Measurements from ENCODE around the gene CKMT2. TPM values are rescaled to one million over a fixed set of nuclear protein-coding genes. Genes with fewer than 3 reads are reported as not detected.
A peak's percentile ranks its signal among the peaks of the same experiment; 100 is the strongest.

Gene CKMT2
- total RNA-seq, 1 donor from 2014 or later, result 0.78 TPM

DNA sequence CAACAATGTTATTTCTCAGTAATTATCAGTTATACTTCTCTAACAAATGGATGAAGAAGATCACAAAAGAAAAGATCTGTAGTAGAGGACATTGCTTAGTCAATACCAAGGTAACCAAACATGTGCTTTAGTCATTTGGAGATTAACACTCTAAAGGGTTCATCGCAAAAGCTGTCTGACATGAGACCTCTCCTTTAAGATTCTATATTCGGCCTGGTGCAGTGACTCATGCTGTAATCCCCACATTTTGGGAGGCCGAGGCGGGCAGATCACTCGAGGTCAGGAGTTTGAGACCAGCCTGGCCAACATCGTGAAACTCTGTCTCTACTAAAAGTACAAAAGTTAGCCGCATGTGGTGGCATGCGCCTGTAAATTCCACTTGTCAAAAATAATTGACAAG, 18.3 kb upstream of the CKMT2 start:
- no peak for ATAC-seq
- DNase-seq (ENCODE audit: low spot score), result no peak

DNA sequence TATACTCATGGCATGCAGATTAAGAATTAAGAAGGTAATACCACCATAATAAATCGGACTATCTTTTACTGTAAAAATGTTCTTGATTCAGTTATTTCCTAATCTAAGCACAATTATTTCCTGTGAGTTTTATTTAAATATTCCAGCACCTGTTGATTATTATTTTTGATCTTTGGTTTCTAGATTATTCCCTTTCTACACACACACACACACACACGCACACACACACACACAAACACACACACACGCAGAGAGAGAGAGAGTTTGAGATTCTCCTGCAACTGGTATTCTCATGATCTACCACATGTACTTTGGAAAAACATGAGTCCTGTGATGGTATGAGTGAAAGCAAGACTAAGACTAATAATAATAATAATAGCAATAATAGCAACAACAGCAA, 17.0 kb upstream of the CKMT2 start:
- ATAC-seq (no peak), DNase-seq (ENCODE audit: low spot score) (no peak)

DNA sequence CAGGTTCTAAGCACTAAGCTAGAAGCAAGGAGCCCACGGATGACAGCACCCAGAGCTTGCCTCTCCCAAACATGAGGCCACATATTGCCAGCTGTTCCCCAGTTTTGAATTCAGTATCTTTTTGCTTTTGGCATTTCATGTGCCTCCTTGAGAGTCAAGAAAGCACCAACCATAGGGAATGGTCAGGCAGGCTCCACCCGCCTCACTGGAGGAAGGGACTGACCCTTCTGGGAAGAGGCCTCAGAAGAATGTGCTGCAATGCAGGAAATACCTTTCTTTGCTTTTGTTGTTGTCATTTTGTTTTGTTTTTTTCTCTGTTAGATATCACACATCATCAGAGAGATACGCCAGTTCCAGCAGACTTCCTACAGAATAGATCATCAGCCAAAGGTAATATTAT, 13.7 kb upstream of the CKMT2 start:
- ATAC-seq (no peak), DNase-seq (ENCODE audit: low spot score) (no peak)

DNA sequence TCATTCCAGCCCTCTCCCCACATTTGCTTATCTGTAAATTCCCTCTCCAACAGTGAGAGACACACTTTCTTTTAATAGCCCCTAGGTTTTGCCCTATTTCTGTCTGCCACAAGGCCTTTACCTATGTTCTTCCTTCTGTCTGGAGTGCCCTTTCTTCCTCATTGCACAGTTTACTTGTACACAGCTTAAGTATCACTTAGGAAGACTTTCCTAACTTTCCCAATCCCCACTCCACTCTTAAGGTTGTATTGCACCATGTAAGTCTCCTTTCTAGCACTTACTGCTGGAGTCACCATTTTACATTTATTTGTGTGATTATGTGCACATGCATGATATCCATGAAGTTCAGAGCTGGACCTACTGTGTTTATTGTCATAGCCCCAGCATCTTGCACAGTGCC, 10.8 kb upstream of the CKMT2 start:
- no peak for DNase-seq (ENCODE audit: low spot score)
- no peak for ATAC-seq

DNA sequence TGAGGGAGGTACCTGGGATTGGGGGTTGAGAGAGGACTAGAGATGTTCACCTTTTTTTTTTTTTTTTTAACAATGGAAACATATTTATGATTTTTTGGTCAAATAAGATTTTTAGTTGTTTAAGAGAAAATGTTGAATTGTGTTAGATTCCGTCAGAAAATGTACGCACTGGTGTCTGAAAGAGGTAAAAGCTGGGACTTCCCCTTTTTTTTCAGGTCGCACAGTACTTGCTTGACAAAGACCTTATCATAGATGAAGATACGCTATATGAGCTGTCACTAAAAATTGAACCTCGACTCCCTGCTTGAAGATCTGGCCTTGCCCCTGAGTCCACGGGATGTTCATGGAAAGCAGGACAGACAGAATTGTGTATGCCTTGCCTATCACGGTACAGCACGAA, 7.7 kb upstream of the CKMT2 start:
- DNase-seq (ENCODE audit: low spot score) (no peak), ATAC-seq (no peak)

DNA sequence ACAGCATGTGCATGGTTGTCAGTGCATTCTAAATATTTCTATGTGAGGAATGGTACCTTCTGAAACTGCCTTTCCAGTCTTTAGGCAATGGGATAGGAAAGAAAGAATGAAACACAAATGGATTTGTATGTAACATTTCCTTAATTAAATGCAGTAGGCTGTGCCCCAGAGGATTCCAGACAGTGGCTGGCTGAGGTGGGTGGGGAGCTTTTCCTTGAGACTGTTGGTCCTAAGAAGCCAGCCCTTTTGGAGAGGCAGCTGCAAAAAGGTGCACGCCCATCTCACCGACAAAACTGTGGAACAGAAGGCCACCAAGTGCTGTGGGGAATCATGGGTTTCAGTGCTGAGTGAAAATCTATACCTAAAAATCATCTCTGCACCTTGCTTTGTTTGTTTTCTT, 6.8 kb upstream of the CKMT2 start:
- ATAC-seq, result no peak
- no peak for DNase-seq (ENCODE audit: low spot score)

DNA sequence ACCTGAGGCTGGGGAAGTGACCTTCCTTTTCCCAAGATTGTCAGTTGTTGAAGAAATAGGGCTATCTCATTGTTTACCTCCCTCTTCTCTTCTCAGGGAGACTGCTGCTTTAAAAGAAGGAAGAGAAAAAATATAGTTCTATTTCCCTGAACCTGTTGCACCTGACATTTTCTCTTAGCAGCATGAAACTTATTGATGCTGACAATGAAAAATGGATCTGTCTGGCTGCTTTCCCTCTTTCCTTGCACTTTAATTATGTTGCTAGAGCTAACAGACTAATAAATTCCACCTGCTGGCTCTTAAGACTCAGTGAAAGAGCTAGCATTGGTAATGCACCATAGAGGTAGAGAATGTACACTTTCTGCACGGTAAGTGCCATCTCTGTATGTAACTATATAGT, 6.2 kb upstream of the CKMT2 start:
- ATAC-seq, result no peak

DNA sequence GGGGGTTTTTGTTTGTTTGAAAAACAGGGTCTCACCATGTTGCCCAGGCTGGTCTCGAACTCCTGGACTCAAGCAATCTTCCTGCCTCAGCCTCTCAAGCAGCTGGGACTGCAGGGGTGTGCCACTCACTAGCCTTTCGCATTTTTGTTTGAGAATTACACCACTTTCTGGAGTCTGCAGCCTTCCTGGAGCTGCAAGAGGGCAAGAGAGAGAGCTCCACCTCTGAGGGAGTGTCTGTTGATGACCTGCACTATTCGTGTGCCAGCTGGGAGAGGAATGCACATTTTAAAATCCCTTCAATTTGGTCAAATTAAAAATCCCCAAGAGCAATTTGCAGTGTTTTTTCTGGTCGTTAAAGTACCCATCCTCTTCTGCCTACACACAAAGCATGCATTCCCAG, 5.0 kb upstream of the CKMT2 start:
- DNase-seq (ENCODE audit: low spot score) (no peak), ATAC-seq (peak; percentile 52)

More for the DNA sequence above, 6.2 kb upstream of the CKMT2 start:
- no peak for DNase-seq (ENCODE audit: low spot score)

DNA sequence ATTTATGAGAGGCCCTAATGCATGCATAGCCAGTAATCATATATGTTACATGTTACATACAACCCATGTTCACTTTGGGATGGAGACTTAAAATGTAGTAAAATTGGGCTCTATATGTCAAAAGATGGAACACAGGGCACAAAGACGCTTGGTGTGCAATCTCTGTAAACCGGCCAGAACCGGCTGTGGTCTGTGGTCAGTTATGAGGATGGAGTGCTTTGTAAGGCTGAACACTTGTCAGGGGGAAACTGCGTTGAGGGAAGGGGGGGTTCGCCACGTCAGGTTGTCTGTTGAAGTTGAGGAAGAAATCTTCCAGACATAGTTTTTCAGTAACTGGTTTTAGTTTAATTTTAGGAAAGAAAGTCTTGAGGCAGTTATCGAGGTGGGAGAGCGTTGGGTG, 2.7 kb upstream of the CKMT2 start:
- ATAC-seq (no peak), DNase-seq (ENCODE audit: low spot score) (no peak)

DNA sequence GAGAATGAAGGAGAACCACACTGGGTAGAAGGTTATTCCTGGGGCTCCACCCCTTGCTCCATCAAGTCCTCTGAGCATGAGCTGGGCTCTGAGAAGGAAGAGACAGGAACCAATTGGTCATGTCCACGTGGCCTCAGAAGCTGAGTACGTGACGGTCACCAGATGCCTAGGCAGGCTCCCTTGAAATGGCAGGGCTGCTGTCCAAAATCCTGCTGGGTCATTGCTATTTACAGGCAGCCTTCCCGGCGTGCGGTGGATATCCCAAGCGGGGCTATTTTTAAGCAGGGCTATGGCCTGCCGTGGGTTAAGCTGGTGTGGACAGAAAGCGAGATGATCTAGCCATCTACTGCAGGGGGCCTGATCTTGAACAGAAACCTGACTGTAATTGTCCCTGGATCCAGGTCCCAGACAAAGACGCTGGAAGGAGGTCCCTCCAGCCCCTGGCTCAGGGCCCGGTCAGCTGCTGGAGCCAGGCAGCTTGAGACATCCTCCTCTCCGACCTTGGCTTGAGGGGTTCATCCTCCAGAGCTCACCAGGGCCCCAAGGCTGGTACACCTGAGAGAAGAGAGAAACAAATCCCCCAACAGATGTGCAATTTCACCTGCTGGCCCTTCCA, 550 bp upstream of the CKMT2 start:
- peak; percentile 51 for DNase-seq (ENCODE audit: low spot score)
- peak; percentile 30 for ATAC-seq

DNA sequence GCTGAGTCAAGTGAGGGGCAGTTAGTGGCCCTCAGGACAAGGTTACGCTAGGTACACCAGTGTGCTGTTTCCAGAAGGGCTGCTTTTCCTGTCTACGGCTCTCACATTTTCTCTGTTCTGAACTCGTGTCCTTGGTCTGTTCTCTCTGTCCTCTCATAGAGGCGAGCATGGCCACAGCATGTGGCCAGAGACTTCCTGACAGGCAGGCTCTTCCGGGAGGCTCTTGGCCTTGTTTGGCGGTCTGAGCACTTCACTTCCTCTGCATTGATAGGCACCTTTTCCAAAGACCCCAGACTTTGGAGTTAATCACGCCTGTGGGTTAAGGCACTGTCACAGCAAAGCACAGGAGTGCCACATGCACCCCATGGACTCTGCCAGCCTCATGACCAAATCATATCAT, 1.2 kb downstream of the CKMT2 start:
- DNase-seq (ENCODE audit: low spot score), result no peak
- no peak for ATAC-seq

DNA sequence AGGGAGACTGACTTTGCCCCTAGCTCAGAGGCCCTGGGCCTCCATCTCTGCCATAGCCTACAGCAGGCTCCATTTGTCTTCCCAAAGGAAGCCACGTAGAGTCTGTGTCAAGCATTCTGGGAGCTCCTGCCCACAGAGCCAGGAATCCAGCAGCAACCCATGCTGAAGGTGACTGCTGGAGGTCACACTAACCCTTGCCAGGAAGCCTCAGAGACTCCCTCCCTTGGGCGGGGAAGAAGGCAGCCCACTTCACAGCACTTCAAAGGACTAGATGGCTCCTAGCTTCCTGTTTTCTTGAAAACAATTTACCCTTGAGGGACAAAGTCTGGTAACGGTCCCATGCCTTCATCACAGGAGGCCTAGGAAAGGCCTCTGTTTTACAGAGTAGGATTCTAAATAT, 1.7 kb downstream of the CKMT2 start:
- ATAC-seq (no peak), DNase-seq (ENCODE audit: low spot score) (no peak)

DNA sequence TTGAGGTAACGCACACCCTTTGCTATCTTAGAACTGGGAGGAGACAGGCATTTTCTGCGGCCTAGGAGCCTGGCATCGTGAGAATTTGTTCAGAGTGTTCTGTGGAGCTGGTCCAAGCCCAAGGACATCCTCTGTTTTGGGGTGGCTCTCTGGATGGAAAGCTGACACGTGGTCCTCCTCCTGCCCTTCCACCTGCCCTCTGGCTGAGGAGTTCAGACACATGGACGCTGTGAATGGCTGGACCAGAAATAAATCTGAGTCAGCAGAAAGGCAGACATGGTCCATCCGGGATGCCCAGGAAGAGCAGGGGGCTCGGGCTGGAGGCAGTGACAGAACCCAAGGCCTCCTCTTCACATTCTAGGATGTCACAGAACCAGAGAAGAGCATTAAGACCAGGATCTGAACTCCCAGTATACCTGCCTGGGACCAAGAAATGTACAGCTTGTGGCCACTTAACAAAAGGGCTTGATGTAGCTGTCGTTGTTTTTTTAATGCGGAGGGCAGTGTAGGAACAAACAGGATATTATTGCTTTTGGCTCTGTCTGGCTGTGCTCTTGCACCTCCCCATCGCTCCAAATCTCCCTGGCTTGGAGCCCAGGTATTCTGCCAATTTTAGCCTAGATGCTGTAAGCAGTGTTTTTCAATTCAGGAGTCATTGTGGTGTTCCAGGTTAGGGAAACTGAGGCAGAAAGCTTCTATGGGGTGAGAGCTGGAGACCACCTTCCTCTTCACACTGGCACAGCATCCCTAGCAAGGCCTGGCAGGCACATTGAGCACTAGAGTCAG, 2.4 kb downstream of the CKMT2 start:
- ATAC-seq (peak; percentile 54), DNase-seq (ENCODE audit: low spot score) (no peak)

DNA sequence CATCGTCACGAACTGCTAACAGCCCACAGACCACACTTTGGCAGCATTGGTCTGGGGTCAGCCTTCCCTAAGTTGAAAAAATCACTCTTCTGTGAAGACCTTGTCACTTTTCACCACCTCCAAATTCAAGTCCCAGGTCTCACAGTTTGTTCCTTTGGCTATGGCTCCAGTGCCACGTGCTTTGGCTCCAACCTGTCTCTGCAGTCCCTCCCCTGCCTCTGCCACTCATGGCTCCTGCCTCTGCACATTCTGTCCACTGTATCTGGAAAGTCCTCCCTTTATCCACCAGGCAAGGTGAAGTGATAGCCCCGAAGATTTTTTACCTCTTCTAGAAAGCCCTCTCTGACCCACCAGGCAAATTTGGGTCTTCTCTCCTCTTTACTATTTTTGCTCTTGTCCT, 5.3 kb downstream of the CKMT2 start:
- DNase-seq (ENCODE audit: low spot score) (no peak), ATAC-seq (no peak)

DNA sequence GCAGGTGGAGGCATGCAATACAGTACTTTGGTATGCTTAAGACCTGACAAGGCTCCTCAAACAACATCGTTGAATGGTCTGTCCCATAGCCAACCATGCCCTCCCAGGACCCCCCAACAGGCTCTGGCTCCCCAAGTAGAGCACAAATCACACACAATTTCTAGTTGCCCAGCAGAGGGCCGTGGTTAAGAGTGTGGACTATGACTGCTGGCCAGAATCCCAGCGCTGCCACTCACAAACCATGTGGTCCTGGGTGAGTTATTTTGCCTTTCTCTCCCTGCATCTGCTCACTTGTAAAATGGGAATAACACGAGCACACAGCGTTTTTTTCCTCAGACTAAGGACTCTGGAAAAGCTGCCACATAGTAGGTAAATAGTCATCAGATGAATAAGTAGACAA, 6.5 kb downstream of the CKMT2 start:
- DNase-seq (ENCODE audit: low spot score) (no peak), ATAC-seq (peak; percentile 55)

DNA sequence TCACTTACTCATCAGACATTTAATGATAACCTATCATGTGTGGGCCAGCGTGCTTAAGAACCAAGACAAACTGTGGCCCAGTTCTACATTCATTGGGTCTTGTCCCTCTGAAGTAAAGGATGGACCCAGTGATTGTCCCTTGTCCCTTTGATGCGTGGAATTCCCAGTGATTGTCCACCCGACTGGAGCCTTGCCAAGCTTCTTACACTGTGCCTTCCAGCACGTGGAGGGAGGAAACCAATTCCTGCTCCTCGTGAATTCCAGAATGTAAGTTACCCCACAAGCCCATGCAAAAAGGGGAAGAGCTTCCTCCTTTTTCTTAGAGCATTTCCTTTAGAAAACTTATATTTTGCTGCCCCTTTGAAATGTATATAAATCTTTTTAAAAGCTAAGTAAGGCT, 7.9 kb downstream of the CKMT2 start:
- DNase-seq (ENCODE audit: low spot score), result no peak
- ATAC-seq, result no peak

DNA sequence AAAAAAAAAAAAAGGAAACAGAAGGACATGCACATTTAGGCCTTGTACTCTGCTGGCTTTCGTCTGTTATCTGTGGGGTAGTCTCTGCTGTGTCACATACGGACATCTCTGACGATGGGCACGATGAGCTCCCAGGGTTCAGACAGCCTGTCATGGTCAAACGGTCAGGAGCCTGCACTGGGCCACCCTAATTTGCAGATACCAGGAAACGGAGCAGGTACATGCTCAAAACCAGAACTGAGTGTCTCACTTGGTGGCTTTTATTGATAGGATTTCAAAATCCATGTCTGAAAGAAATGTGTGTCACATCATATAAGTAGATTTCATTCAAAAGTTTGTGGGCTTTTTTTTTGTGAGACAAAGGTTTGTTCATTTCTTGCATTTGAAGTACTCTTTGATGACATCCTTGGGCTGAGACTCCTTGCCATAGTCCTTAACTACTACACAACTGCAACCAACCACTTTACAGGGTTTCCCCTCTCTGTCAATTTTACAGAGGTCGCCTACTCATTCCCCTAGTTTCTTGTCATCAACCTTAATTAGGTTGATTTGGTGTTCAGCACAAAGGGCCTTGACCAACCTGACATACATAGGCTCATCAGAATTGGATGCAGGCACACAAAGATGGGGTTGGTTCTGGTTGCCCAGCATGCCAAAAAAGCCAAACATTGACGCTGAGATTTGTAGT, 9.0 kb downstream of the CKMT2 start:
- no peak for DNase-seq (ENCODE audit: low spot score)
- ATAC-seq, result no peak

DNA sequence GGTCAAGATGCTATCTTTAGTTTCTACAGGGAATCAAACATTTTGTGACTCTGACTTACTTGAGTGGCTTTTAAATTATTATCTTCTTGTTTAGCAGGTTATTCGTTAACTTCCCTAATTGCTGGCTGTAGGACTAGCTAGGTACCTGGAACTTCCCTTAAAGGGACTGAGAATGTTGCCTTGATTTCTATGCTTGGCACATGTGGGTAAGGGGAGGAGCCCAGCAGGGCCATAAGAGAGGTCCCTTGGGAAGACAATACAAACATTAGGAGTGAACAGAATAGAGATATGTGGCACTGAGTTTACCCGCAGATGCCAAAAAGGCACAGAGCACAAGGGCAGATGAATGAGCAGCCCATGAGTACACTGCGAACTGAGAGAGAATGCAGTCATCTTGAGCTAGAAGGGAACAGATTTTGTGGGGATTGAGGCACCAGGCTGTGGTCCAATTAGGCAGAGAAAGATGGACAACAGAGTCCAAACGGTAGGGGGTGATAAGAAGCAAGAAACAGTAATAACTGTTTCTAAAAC, 9.8 kb downstream of the CKMT2 start:
- no peak for DNase-seq (ENCODE audit: low spot score)

DNA sequence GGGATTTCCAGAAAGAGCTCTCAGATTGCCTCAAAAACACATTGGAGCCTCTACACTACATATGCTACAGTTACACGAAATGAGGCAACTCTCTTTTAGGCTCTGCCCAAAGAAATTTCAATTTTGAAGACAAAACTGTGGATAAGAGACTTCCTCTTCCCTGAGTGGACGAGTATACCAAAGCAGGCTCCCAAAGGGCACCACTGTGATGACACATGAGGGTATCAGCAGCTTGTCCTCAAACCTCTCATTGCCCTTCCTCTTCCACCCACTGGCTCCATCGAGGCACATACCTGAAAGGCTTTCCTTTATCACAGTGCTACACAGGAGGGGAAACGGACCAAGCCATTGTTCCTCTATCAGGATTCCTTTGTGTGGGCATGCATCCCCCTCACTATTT, 11.3 kb downstream of the CKMT2 start:
- DNase-seq (ENCODE audit: low spot score) (no peak), ATAC-seq (no peak)

More for the DNA sequence above, 9.8 kb downstream of the CKMT2 start:
- no peak for ATAC-seq

DNA sequence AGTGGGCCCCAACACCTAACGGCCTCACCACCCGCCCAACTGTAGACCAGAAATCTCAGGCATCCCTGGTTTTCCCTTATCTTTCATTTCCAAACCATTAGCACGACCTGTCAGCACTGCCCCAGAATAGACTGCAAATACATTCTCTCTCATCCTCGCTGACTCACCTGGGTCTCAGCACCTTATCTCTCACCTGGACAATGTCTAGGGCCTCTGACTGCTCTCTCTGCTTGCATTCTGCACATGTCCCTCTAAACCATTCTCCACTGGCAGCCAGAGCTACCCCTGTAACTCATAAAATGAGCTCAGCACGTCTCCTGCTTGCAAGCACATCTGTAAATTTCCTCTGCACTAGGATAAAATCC, 12.7 kb downstream of the CKMT2 start:
- ATAC-seq (no peak), DNase-seq (ENCODE audit: low spot score) (no peak)

DNA sequence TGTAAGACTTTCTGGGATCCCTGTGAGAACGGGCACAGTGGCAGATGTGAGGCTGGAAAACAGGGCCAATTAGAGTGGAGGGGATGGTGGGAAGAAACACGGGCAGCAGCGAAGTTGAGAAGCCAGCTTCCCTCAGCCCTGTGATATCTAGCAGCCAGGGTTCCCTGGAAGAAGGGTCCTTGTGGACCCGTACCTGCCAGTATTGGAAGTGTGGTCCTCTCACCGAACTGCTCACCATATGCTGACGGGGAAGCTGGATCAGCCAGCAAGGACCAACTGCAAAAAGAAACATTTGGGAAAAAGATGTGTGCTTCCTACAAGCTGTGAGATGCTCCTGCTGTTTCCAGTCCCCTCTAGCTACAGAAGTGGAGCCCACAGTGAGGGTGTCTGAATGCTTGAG, 13.6 kb downstream of the CKMT2 start:
- ATAC-seq (no peak), DNase-seq (ENCODE audit: low spot score) (no peak)

DNA sequence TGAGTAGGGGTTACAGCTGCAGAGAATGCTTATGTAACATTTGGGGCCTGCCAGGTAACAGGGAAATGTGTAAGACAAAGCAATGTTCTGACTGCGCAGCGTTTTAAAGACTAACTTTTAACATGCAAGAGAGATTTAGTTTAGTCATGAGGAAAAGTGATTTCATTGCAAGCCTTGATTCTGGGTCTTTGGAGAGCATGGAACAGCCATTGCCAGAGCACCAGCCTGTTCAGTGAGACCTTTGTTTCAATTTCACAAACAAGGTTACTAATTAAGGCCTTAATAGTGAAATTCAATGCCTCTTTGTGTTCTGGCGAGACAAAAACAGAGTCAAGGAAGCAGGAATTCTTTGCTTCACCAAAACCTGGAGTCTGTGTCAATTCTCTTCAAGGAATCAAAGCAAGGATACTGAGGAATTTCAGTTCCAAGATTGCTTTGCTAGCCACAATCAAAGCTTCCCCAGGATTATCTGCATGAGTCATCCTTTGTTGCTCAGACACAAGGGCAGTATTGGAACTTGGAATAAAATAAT, 14.4 kb downstream of the CKMT2 start:
- DNase-seq (ENCODE audit: low spot score), result no peak
- no peak for ATAC-seq
